OCI-LY7 (cell line): ENCODE data around the gene SNX13. TPM values are rescaled to one million over a fixed set of nuclear protein-coding genes. Genes with fewer than 3 reads are reported as not detected.

Source experiments
- BruUV-seq: library from RNA; stranded (reverse); fragments of 400-500 nt; replicated peaks from 2 replicates; lab custom pipeline; 2021; lab: Mats Ljungman, UMichigan
- CTCF ChIA-PET: fragments of 300-600 bp; sonication (Branson Sonifier 250); formaldehyde crosslinking; loops from one replicate; lab custom pipeline; 2022; ENCODE audit warnings: antibody characterized with exemption; ENCODE audit not compliant: unreplicated experiment; lab: Charles Lee
- POLR2A ChIA-PET: fragments of 300-600 bp; sonication (Branson Sonifier 250); formaldehyde crosslinking; loops from one replicate; lab custom pipeline; 2022; ENCODE audit warnings: antibody characterized with exemption; lab: Charles Lee
- DNase-seq: peaks from one replicate; pipeline ENCODE4 v3.0.0-alpha.2; 2015; ENCODE audit warnings: low spot score
- H2AFZ ChIP-seq: fragments of 200-600 bp; sonication (generic), shearing (Covaris generic); 2 replicates; pipeline ENCODE4 v1.6.1; 2014; ENCODE audit warnings: mild to moderate bottlenecking, antibody characterized with exemption, low read length, moderate library complexity
- H3K27ac ChIP-seq: fragments of 200-600 bp; sonication (generic); 2 replicates; pipeline ENCODE4 v1.5.1; 2014; ENCODE audit warnings: mixed run types, low read depth, mild to moderate bottlenecking, moderate library complexity, low read length, inconsistent platforms; ENCODE audit not compliant: poor library complexity, severe bottlenecking
- H3K36me3 ChIP-seq: fragments of 200-600 bp; sonication (generic); 2 replicates; pipeline ENCODE4 v1.6.1; 2014; ENCODE audit warnings: mild to moderate bottlenecking, antibody characterized with exemption, low read length, moderate library complexity, mixed read lengths; ENCODE audit not compliant: insufficient read depth
- H3K4me1 ChIP-seq: fragments of 200-600 bp; sonication (generic); 2 replicates; pipeline ENCODE4 v1.5.1; 2014; ENCODE audit warnings: mild to moderate bottlenecking, low read length; ENCODE audit not compliant: insufficient read depth, poor library complexity, severe bottlenecking
- H3K4me2 ChIP-seq: fragments of 200-600 bp; sonication (generic); 2 replicates; pipeline ENCODE4 v1.6.1; 2014; ENCODE audit warnings: mild to moderate bottlenecking, low read length
- H3K4me3 ChIP-seq: fragments of 200-600 bp; sonication (generic); 2 replicates; pipeline ENCODE4 v1.5.1; 2014; ENCODE audit warnings: mild to moderate bottlenecking, low read depth, low read length; ENCODE audit not compliant: poor library complexity, severe bottlenecking
- H3K79me2 ChIP-seq: fragments of 200-600 bp; sonication (generic); 2 replicates; pipeline ENCODE4 v1.6.1; 2016; ENCODE audit warnings: low read depth, mild to moderate bottlenecking, low read length, moderate library complexity, mixed read lengths; ENCODE audit not compliant: insufficient read depth
- H3K9me2 ChIP-seq: fragments of 200-600 bp; sonication (generic); 2 replicates; pipeline ENCODE4 v1.6.1; 2016; ENCODE audit warnings: mild to moderate bottlenecking, low read length, mixed read lengths; ENCODE audit not compliant: insufficient read depth
- H3K9me3 ChIP-seq: fragments of 200-600 bp; sonication (generic); 2 replicates; pipeline ENCODE4 v1.6.1; 2014; ENCODE audit warnings: mild to moderate bottlenecking, mixed run types, low read length, mixed read lengths
- H4K20me1 ChIP-seq: fragments of 200-600 bp; sonication (generic); 2 replicates; pipeline ENCODE4 v1.6.1; 2014; ENCODE audit warnings: mild to moderate bottlenecking, antibody characterized with exemption, low read length, moderate library complexity, mixed read lengths; ENCODE audit not compliant: insufficient read depth
- EZH2phosphoT487 ChIP-seq: fragments of 200-600 bp; sonication (generic); IDR thresholded peaks from 2 replicates; pipeline ENCODE4 v1.6.1; 2018; ENCODE audit warnings: low read depth, borderline replicate concordance, mild to moderate bottlenecking, mixed run types, antibody characterized with exemption, low read length, moderate library complexity, mixed read lengths
- intact Hi-C: fragments of 100-400 bp; cut with micrococcal nuclease; formaldehyde crosslinking; loops from one replicate; pipeline ENCODE4 v1.10.0; 2022; ENCODE audit not compliant: unreplicated experiment
- total RNA-seq, 2 experiments: library from RNA; depleted of rRNA in 1 of 2; stranded (reverse); fragments of >200 nt in 1 of 2; shearing (Covaris generic) in 1 of 2; gene quantifications; 2 replicates each; pipeline ENCODE4 v1.2.3, GENCODE V29; 2014 to 2022
- TF ChIP-seq, protein P1 (sequence below): fragments of 200-600 bp; sonication (generic); conservative IDR thresholded peaks from 2 replicates; pipeline ENCODE4 v1.5.1; 2014; ENCODE audit warnings: mild to moderate bottlenecking, antibody characterized with exemption, low read length, moderate library complexity, mixed read lengths

The SNX13 gene
- total RNA-seq, 2 experiments from 2014 or later: 20.0 to 32.6 TPM

DNA sequence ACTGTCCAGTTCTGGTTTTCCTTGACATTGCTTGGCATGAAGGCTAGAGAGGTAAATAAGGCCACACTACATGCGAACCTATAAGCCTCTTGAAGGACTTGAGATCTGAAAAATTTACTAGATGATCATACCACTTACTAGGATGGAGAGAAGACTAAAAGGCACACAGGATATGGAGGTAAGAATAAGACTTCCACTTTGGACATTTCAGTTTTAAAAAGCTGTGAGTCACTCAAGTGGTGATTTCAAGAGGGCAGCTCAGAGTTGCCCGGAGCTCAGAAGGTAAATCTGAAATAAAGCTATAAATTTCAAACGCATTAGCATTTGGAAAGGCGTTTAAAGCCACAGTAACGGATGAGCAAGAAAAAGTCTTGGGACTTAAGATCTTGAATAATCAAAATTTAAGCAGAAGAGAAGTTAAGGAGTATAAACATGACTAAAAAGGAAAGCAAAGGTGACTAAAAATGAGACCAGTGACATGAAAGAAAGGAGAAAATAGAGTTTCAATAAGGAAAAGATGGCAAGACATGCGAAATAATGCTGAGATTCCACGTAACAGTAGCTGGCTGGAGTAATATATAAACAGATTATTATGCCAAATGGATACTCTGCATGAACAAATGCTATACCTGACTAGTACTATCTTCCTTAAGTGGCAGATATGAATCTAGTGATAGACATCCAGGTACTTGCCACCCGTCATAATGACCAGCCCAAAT lies 68.3 kb downstream of the SNX13 start:
- no peak overlapping the region for H2AFZ ChIP-seq
- no peaks in the 10 kb centered on the region for H3K9me2 ChIP-seq
- no peaks in the 10 kb centered on the region for H3K79me2 ChIP-seq
- no peaks in the 10 kb centered on the region for H3K9me3 ChIP-seq
- no peaks in the 10 kb centered on the region; the same call in 1 of the 2 replicates for H4K20me1 ChIP-seq
- ChIA-PET POLR2A (interaction anchor here (1.1 kb wide), 1 partner anchor 73 kb away, joined by 4 read pairs; no protein-coding TSS in a partner anchor), CTCF (no interaction called here)
- H3K27ac ChIP-seq: no peak overlapping the region
- H3K4me2 ChIP-seq: no peak overlapping the region
- no peaks in the 10 kb centered on the region for H3K4me1 ChIP-seq
- BruUV-seq: no TSS peak
- DNase-seq: no peak
- peaks cover 44% of the 10 kb centered on the region for H3K36me3 ChIP-seq
- H3K4me3 ChIP-seq: no peak overlapping the region
- TF ChIP-seq, protein P1, sequence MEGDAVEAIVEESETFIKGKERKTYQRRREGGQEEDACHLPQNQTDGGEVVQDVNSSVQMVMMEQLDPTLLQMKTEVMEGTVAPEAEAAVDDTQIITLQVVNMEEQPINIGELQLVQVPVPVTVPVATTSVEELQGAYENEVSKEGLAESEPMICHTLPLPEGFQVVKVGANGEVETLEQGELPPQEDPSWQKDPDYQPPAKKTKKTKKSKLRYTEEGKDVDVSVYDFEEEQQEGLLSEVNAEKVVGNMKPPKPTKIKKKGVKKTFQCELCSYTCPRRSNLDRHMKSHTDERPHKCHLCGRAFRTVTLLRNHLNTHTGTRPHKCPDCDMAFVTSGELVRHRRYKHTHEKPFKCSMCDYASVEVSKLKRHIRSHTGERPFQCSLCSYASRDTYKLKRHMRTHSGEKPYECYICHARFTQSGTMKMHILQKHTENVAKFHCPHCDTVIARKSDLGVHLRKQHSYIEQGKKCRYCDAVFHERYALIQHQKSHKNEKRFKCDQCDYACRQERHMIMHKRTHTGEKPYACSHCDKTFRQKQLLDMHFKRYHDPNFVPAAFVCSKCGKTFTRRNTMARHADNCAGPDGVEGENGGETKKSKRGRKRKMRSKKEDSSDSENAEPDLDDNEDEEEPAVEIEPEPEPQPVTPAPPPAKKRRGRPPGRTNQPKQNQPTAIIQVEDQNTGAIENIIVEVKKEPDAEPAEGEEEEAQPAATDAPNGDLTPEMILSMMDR: no peak
- no peak for TF ChIP-seq EZH2phosphoT487
- intact Hi-C loops: no loop called here

DNA sequence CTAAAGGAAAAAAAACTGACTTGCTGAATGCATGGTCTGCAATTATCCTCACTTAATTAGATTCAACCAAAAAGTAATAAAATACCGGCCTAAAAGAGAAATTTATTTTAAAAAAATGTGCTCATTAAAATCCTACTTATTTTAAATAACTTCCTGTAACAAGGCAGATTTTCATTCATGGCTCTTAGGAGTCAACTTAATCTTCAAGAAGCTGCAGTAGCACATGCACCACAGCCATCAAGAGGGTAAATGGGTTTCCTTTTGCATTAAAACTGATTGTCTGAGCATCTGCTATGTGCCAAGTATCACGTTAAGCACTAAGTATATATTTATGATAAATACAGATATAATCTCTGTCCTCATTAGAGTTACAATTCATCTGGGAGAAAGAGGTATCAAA lies 69.9 kb downstream of the SNX13 start:
- no peak overlapping the region for H3K27ac ChIP-seq
- H3K4me1 ChIP-seq: no peaks in the 10 kb centered on the region
- no peaks in the 10 kb centered on the region for H3K79me2 ChIP-seq
- TF ChIP-seq EZH2phosphoT487: no peak
- TF ChIP-seq, protein P1: no peak
- H3K4me2 ChIP-seq: no peak overlapping the region
- CTCF ChIA-PET: no interaction called here
- no peaks in the 10 kb centered on the region; the same call in 1 of the 2 replicates for H4K20me1 ChIP-seq
- BruUV-seq: no TSS peak
- no peak overlapping the region for H2AFZ ChIP-seq
- H3K9me3 ChIP-seq: no peaks in the 10 kb centered on the region
- peaks cover 58% of the 10 kb centered on the region for H3K36me3 ChIP-seq
- no peak for DNase-seq
- POLR2A ChIA-PET: interaction anchor here (0.6 kb wide), 1 partner anchor 1772 kb away, joined by 3 read pairs; no protein-coding TSS in a partner anchor
- no peak overlapping the region for H3K4me3 ChIP-seq
- intact Hi-C loops: no loop called here
- no peaks in the 10 kb centered on the region for H3K9me2 ChIP-seq

DNA sequence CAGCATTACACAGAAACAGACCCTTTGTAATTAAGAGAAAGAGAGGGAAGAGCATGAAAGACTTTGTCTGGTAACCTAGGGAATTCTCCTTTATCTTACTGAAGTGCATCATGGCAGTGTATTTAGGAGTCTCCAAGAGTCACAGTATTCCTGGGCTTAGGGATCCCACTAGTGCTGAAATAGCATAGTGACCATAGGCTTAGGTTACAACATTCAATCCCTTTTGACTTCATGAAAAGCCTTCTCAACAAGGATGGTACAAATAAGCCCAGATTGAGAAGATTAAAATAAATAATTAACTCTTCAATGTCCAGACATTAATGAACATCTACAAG lies 76.5 kb downstream of the SNX13 start:
- H4K20me1 ChIP-seq: no peaks in the 10 kb centered on the region
- CTCF ChIA-PET: no interaction called here
- H3K9me3 ChIP-seq: no peaks in the 10 kb centered on the region
- H3K36me3 ChIP-seq: peaks cover 51% of the 10 kb centered on the region
- H3K4me3 ChIP-seq: no peak overlapping the region
- no peak overlapping the region for H3K4me2 ChIP-seq
- no peak for DNase-seq
- intact Hi-C loops: no loop called here
- BruUV-seq: no TSS peak
- no peak overlapping the region for H3K27ac ChIP-seq
- no peaks in the 10 kb centered on the region for H3K4me1 ChIP-seq
- no peaks in the 10 kb centered on the region for H3K79me2 ChIP-seq
- no peaks in the 10 kb centered on the region for H3K9me2 ChIP-seq
- POLR2A ChIA-PET: no interaction called here
- no peak overlapping the region for H2AFZ ChIP-seq
- no peak for TF ChIP-seq EZH2phosphoT487
- TF ChIP-seq, protein P1: no peak
